Mammary epithelial cell (primary cell): Measurements from ENCODE around the gene ANKRD33B.

Experiments used
- CTCF ChIP-seq, 2 donors: IDR thresholded peaks in 1 of 2; conservative IDR thresholded peaks in 1 of 2; 2 replicates each; pipeline ENCODE4 v1.5.1; 2011 to 2012; ENCODE audit warnings: inconsistent platforms in 2 of 2, low read length in 2 of 2, mild to moderate bottlenecking in 2 of 2, control low read depth in 1 of 2, low read depth in 1 of 2; ENCODE audit not compliant: insufficient read depth in 1 of 2; ENCODE audit errors: extremely low read depth in 1 of 2
- EZH2 ChIP-seq: IDR thresholded peaks from 2 replicates; pipeline ENCODE4 v1.6.1; 2012; ENCODE audit warnings: low read length, inconsistent platforms, borderline replicate concordance

- TF ChIP-seq CTCF (conservative IDR thresholded peaks at IDR 0.05 in 1 of 2, IDR thresholded peaks at IDR 0.05 in 1 of 2; ENCODE audit: extremely low read depth in 1 of 2, insufficient read depth in 1 of 2, low read depth in 1 of 2, low read length in 2 of 2) (no peak), EZH2 (no peak)
Measured at GRCh38 chr5:10700516-10700915, 136.6 kb downstream of the ANKRD33B start.
